G401 (cell line): Measurements from ENCODE around the gene DAB1. TPM values are rescaled to one million over a fixed set of nuclear protein-coding genes. Genes with fewer than 3 reads are reported as not detected.
"Not testable (repeated sequence)": the region's sequence is repeated elsewhere in the genome, so short reads cannot be mapped to it uniquely, and the experiment has no call there.

Experiments
- DNase-seq: peaks from one replicate; pipeline ENCODE4 v3.0.0-alpha.2; 2015; ENCODE audit warnings: low spot score
- in situ Hi-C: cut with HindIII; loops from 2 replicates; pipeline ENCODE4 v1.10.0; 2016; ENCODE audit warnings: low sequenced_read_pairs, mixed read lengths
- total RNA-seq: library from RNA; depleted of rRNA; stranded (reverse); fragments of >200 nt; shearing (Covaris generic); gene quantifications from 2 replicates; pipeline ENCODE4 v1.2.3, GENCODE V29; 2014

Gene DAB1
- total RNA-seq, 1 experiment from 2014 or later = not detected

DNA sequence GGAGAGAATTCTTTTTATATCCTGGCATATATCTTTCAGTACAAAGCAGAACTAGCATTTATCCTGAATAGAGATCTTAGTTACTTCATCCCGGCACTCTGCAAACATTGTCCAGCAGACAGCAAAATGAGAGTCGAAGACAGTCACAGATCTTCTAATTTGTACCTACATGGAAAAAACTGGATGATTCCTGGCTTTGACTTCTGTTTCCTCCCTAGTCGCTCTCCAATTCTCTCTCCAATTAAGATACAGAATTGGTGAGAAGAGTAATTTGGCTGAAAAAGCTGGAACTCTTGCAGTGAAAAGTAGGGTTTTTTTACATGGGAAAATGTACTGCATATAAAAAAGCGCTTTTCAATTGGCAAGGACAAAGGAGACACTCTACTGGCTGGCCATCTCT lies 307.0 kb downstream of the DAB1 start:
- in situ Hi-C loops = no loop called here
- peak; percentile 32 for DNase-seq

DNA sequence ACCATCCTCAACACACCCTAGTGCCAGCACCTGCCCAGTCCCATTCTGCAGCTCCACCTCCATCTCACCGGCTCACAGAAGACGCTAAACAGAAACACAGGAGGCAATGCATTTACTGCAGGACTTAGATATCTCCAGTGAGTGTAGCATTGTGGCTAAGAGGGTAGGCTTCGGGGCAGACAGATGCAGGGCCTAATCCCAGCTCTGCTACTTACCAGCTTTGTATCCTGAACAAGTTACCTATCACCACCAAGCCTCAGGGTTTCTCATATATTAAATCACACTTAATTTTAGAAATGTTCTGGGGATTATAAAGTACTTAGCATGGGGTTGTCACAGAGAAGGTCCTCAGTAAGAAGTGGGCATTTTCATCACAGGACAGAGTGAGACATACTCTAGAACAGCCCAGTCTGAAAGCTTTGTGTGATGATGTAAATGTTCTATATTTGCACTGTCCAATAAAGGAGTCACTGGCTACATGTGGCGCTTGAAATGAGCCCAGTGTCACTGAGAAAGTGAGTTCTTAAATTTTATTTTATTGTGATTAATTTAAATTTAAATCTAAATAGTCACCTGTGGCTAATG lies 308.7 kb downstream of the DAB1 start:
- DNase-seq = no peak
- in situ Hi-C loops = no loop called here

DNA sequence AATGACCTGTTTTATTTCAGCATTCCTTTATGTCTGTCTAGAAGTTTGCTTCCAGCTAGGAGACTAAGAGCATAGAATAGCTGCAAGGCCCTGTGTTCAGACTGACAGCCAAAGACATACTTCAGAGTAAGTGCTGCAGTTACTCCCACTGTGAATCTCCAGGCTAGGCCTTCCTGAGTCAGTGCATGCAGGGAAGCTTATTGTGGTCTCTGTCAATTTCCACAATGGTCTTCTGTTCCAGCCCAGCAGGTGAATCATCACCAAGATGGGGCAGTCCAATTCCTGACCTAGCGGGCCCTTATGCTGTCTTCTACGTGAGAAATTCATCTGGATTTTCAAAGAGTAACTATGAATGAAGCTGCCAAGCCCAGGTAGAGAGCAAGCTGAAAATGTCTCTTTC lies 311.7 kb downstream of the DAB1 start:
- in situ Hi-C loops = no loop called here
- peak; percentile 40 for DNase-seq

DNA sequence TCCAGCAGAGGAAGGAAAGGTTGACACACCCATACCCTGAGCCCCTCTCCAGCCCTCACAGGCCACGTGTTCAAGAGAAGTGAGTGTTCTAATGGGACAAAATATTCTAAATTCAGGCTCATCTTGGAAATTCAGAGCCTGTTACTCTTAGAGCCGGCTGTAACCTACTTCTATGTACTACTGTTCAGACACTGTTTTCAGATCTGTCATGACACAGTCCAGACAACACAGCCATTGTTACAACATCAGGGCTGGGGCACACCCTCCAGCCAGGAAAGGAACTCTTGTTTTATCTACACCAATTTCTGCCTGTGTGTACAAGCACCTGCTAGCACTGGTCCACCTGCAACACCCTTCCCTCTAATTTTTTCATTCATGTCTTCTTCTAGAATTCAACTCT lies 312.7 kb downstream of the DAB1 start:
- no peak for DNase-seq
- in situ Hi-C loops = no loop called here

GRCh38 chr1:57109883-57110282 lies 314.0 kb downstream of the DAB1 start:
- in situ Hi-C loops = no loop called here
- DNase-seq = no peak

DNA sequence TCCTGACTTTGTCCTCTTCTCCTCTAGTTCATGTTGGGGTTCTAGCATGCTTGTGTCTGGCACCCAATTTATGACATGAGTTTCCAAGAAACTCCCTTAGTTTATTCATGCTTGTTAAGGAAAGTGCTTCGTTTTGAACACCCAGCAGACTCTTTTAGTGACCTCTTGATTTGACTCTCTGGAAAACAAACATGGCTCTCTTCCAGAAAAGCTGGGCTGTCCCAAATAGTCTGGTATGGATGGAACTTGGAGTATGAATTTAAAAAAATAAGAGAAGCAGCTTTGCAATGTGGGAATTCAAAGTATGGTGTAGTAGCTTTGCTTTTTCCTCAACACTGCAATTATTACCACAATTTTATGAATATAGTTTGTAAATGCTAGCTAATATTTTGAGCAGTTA lies 314.6 kb downstream of the DAB1 start:
- in situ Hi-C loops = no loop called here
- no peak for DNase-seq

DNA sequence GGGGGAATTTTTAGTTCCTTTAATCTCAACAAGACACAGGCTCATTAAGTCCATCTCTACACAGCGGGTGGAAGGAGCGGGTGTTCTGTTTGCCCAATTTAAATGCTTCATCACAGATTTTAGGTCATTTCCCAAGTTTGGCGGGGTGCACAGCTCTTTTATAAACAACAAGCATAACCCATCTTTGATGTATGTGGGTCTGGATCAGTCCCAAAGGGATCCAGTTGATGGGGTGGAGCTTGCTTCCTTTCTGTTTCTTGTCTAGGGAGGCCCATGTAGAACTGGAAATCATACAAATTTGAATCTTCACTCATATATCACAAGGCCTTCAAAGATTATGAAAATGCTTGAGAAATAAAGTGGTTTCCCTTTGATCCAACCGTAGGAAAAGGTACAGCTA lies 317.6 kb downstream of the DAB1 start:
- DNase-seq = no peak

DNA sequence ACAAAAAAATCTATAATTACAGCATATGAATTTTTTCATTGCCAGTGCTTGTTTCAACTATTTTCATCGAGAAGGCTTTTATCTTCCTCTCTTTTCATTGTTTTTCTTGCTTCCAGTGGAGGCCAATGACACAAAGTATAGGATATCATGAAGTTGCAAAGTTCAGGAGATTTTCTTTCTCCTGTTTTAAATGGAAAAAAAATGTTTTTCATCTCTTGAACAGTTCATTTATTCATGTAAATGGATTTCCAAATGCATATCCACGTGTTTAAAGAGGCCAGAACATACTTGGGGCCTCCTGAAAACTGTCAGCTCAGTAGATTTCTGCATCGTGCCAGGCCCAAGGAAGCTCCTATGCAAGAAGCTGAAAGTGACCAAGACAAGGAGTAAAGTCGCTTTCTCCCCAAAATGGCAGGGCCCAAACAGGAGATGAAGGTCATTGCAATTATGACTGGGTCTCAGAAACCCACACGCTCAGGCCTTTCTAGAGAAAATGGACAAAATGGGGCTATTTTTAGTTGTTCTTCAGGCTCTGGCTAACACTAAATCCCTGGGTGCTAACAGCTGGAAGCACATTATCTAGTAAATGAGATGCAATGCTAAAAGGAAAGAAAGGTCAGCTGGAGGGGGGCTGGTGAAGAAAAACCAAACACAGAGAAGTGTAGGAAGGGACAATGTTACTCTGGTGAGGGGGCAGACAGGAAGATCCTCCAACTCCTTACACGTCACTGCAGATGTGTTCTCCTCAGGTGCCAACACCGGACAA lies 321.1 kb downstream of the DAB1 start:
- no peak for DNase-seq
- in situ Hi-C loops = no loop called here

More for the DNA sequence above, 317.6 kb downstream of the DAB1 start:
- in situ Hi-C loops = no loop called here

- in situ Hi-C loops = no loop called here
- DNase-seq = no peak
Measured at GRCh38 chr1:57101209-57101608, 322.7 kb downstream of the DAB1 start.

- no peak for DNase-seq
- in situ Hi-C loops = no loop called here
Measured at GRCh38 chr1:57094749-57095148, 329.1 kb downstream of the DAB1 start.

GRCh38 chr1:57093122-57093521 lies 330.7 kb downstream of the DAB1 start:
- no peak for DNase-seq
- in situ Hi-C loops = no loop called here

DNA sequence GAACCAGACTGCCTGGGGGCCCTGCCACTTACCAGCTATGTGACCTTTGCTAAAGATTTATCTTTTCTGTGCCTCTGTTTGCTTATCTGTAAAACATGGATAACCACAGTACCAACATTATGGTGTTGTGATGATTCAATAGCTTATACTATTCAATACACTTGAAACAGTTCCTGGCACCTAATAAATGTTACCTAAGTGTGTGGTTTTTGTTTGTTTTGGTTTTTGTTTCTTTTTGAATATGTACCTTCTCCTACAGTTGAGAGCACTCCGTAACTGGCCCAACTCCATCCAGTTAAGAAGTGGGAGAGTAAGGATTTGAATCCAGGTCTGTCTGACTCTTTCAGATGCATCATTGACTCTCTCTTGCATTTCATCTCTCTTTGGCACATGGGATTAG lies 332.2 kb downstream of the DAB1 start:
- in situ Hi-C loops = no loop called here

GRCh38 chr1:57089855-57090254 lies 334.0 kb downstream of the DAB1 start:
- in situ Hi-C loops = no loop called here
- DNase-seq = no peak

More for the DNA sequence above, 332.2 kb downstream of the DAB1 start:
- DNase-seq = no peak

GRCh38 chr1:57089221-57089620 lies 334.6 kb downstream of the DAB1 start:
- DNase-seq = no peak
- in situ Hi-C loops = no loop called here

- in situ Hi-C loops = no loop called here
- DNase-seq = no peak
Measured at GRCh38 chr1:57088653-57089052, 335.2 kb downstream of the DAB1 start.

- in situ Hi-C loops, DNase-seq: not testable (repeated sequence)
Measured at GRCh38 chr1:57087660-57088059, 336.2 kb downstream of the DAB1 start.

GRCh38 chr1:57086154-57086553 lies 337.7 kb downstream of the DAB1 start:
- DNase-seq = peak; percentile 91
- in situ Hi-C loops = no loop called here

DNA sequence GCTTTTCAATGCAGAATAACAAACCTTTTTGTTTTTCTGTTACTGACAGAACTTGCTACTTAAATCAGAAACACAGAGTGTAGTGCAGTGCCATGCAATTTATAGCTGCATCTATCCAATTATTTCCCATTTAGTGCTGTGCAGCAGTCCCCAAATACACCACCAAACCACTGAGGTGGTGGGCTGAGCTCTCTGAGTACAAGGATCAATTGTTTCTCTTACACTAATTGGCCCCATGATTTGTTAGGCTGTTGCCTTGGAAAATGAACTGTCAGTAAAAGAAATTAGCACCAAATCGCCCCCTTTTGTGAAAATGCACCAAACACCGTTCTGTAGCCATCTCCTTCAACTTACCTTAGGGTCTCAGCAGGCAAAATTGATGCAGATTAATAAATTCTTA lies 339.2 kb downstream of the DAB1 start:
- DNase-seq = no peak
- in situ Hi-C loops = no loop called here

DNA sequence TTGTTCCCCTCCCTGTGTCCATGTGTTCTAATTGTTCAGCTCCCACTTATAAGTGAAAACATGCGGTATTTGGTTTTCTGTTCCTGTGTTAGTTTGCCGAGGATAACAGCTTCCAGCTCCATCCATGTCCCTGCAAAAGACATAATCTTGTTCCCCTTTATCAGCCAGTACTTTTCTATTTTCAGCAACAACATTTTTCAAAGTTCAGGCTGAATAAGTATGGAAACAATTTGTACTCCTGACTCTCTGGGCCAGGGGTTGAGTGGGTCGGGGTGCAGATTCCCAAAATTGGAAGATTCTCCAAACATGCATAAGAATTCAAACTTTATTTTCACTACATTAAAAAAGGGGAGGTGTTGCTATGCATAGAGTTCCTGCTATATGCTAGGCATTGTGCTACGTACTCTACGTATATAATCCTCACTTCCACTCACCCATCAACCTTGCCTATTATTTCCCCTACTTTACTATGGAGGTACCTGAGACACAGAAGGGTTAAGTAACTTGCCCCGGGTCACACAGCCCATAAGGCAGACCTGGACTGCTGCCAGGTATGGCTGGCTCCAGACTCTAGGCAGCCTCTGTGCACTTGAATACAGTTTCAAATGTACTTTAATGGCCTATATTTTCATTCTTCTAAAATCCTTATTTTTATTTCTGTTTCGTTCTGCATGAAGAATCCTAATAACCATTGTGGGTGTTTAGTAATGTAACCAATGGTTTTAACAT lies 341.0 kb downstream of the DAB1 start:
- DNase-seq = no peak
- in situ Hi-C loops = no loop called here

DNA sequence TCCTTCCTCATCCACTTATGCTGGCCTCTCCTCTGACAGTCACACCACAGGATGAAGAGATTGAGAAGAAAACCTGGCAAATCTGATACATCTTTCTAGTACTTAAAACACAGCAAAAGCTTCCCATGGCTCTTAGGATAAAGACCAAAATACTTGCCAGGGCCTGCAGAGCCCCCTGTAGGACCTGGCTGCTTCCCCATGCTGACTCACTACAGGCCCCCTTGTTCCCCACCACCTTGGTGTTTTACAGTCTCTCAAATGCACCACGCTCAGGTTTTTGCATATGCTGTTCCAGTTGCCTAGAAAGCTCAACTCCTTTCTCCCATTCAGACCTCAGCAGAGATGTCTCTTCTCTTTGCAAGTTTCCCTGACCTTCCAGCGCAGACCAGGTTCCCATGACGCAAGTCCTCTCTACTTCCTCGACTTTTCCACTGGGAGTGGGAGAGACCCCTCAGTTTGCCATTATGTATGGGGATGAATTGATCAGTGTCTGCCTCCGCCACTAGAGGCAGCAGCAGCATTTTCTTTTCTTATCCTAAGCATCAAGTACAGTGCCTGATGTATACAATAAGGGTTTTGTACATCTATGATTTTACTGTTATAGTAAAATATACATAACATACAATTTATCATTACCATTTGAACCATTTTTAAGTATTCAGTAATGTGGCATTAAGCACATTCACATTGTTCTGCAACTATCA lies 344.3 kb downstream of the DAB1 start:
- in situ Hi-C loops = no loop called here
- DNase-seq = no peak
